ENCODE data around the gene ROMO1. TPM values are rescaled to one million over a fixed set of nuclear protein-coding genes. Genes with fewer than 3 reads are reported as not detected.

Gene ROMO1
- total RNA-seq, 1 experiment from 2014 or later: 207 TPM

- Histone ChIP-seq H3K9ac (ENCODE audit: extremely low read depth, insufficient read length, low read length) (no peak overlapping the region), H2BK120ac (ENCODE audit: low read depth, low read length, poor library complexity, severe bottlenecking) (no peak overlapping the region)
- no peak overlapping the region for H3K27ac Mint-ChIP-seq
Observed at GRCh38 chr20:35661053-35661452, 38.2 kb upstream of the ROMO1 start.

More at GRCh38 chr20:35661053-35661452, 38.2 kb upstream of the ROMO1 start:
- no peak overlapping the region for H3K27ac ChIP-seq (ENCODE audit: insufficient read length, low read depth, low read length)
- H2BK20ac ChIP-seq (ENCODE audit: low read depth, low read length, poor library complexity, severe bottlenecking): no peak overlapping the region
- H3K27me3 Mint-ChIP-seq (ENCODE audit: low read depth): no peaks in the 10 kb centered on the region
- H2BK5ac ChIP-seq (ENCODE audit: insufficient read length, low read length): no peak overlapping the region
- H4K20me1 ChIP-seq (ENCODE audit: control insufficient read depth, insufficient read depth, insufficient read length): no peaks in the 10 kb centered on the region
- H3K18ac ChIP-seq (ENCODE audit: insufficient read length, low read depth, low read length): no peak overlapping the region
- no peak overlapping the region for H3T11ph ChIP-seq (ENCODE audit: low read length)
- no peaks in the 10 kb centered on the region for H3K79me1 ChIP-seq (ENCODE audit: insufficient read depth, low read depth, low read length, poor library complexity, severe bottlenecking)
- H3K23ac ChIP-seq (ENCODE audit: insufficient read length, low read depth, low read length): no peak overlapping the region
- peaks cover 9% of the 10 kb centered on the region for H3K23me2 ChIP-seq (ENCODE audit: insufficient read length, low read depth, low read length, poor library complexity, severe bottlenecking)
- H3K4me1 Mint-ChIP-seq: peaks cover 44 to 48% of the 10 kb centered on the region in 2 experiments
- H3K4me1 ChIP-seq (ENCODE audit: insufficient read depth, low read length): no peaks in the 10 kb centered on the region; the same call in 1 of the 2 replicates
- H3K4me3 Mint-ChIP-seq: peak overlapping the region; percentile 96 to 99; a peak in 2 of 5 replicates
- no peak overlapping the region for H4K5ac ChIP-seq (ENCODE audit: insufficient read length, low read depth, low read length)
- H3K9me3 Mint-ChIP-seq: no peaks in the 10 kb centered on the region; a peak in 1 of 5 replicates
- no peaks in the 10 kb centered on the region for H3K27me3 ChIP-seq (ENCODE audit: insufficient read depth, low read length)
- no peak overlapping the region for H3K4ac ChIP-seq (ENCODE audit: low read depth, low read length)
- no peak overlapping the region for H2AK5ac ChIP-seq (ENCODE audit: insufficient read length, low read length)
- H3K79me2 ChIP-seq (ENCODE audit: insufficient read depth, low read length): peaks cover 70% of the 10 kb centered on the region
- H3K4me2 ChIP-seq (ENCODE audit: insufficient read depth, insufficient read length, low read length): peak overlapping the region; percentile 37
- H3K14ac ChIP-seq (ENCODE audit: insufficient read depth, low read length): no peak overlapping the region
- no peak overlapping the region for H4K91ac ChIP-seq (ENCODE audit: insufficient read length, low read depth, low read length)
- no peak for TF ChIP-seq CTCF (conservative IDR thresholded peaks at IDR 0.05)
- no peak overlapping the region for H4K8ac ChIP-seq (replicated peaks; ENCODE audit: insufficient read length, low read depth, low read length)
- H2BK15ac ChIP-seq (ENCODE audit: low read depth, low read length): no peak overlapping the region
- DNase-seq: no peak
- H2BK12ac ChIP-seq (ENCODE audit: insufficient read length, low read depth, low read length): no peak overlapping the region
- peaks cover 2 to 8% (median 6%) of the 10 kb centered on the region in 3 experiments; a peak in 5 of 7 replicates for H3K36me3 Mint-ChIP-seq (ENCODE audit: insufficient read depth in 1 of 3, low read depth in 3 of 3)
- WGBS (ENCODE audit: extremely low coverage, insufficient read length, low lambda C conversion rate): no CpG with 5 or more reads among the region's 2 CpGs
- no peak overlapping the region for H3K56ac ChIP-seq (ENCODE audit: insufficient read length, low read depth, low read length)
- no peaks in the 10 kb centered on the region for H3K9me3 ChIP-seq (ENCODE audit: control insufficient read depth, low read depth, low read length)
- H2AFZ ChIP-seq (ENCODE audit: low read length): no peak overlapping the region

All from H9 (cell line).